Heart right ventricle (tissue), 16 donors: ENCODE measurements around the gene MEGF10. TPM values are rescaled to one million over a fixed set of nuclear protein-coding genes. Genes with fewer than 3 reads are reported as not detected.

ENCODE experiments used
- ATAC-seq, 8 donors: fragments of 200-7000 bp; cut with Tn5 transposase; one replicate each; pipeline ENCODE4 v1.9.1; 2020; ENCODE audit warnings: mild to moderate bottlenecking in 8 of 8, moderate library complexity in 8 of 8, moderate number of reproducible peaks in 1 of 8
- DNase-seq, 2 donors: peaks; one replicate each; pipeline ENCODE4 v3.0.0-alpha.2; 2020
- H3K27ac ChIP-seq, 10 donors: fragments of 200-600 bp; sonication (generic) in 2 of 10; one replicate each; pipeline versions ENCODE4 v1.5.0 to v1.8.0; 2020 to 2022; ENCODE audit warnings: mild to moderate bottlenecking in 3 of 10
- H3K27me3 ChIP-seq, 7 donors: fragments of 200-600 bp; one replicate each; pipeline ENCODE4 v1.8.0; 2021 to 2022; ENCODE audit warnings: mild to moderate bottlenecking in 2 of 7
- H3K36me3 ChIP-seq, 9 donors: fragments of 200-600 bp; sonication (generic) in 1 of 9; one replicate each; pipeline versions ENCODE4 v1.5.0 to v1.8.0; 2020 to 2022; ENCODE audit warnings: mild to moderate bottlenecking in 2 of 9
- H3K4me1 ChIP-seq, 9 donors: fragments of 200-600 bp; sonication (generic) in 1 of 9; one replicate each; pipeline versions ENCODE4 v1.5.0 to v1.8.0; 2020 to 2022; ENCODE audit warnings: mild to moderate bottlenecking in 4 of 9
- H3K4me3 ChIP-seq, 10 donors: fragments of 200-600 bp; sonication (generic) in 2 of 10; one replicate each; pipeline versions ENCODE4 v1.5.0 to v1.8.0; 2020 to 2022; ENCODE audit warnings: mild to moderate bottlenecking in 7 of 10, moderate library complexity in 2 of 10
- H3K9me3 ChIP-seq, 11 donors: fragments of 200-600 bp in 10 of 11; sonication (generic) in 2 of 11; one replicate each; pipeline versions ENCODE4 v1.5.0 to v1.8.0; 2013 to 2022; ENCODE audit warnings: mild to moderate bottlenecking in 2 of 11, control low read depth in 1 of 11, moderate library complexity in 1 of 11
- CTCF ChIP-seq, 9 donors: fragments of 200-600 bp; sonication (generic) in 2 of 9; IDR thresholded peaks; one replicate each; pipeline versions ENCODE4 v1.5.0 to v1.8.0; 2021 to 2022; ENCODE audit warnings: antibody characterized with exemption in 9 of 9, mild to moderate bottlenecking in 5 of 9, moderate library complexity in 1 of 9
- WGBS, 2 donors: extraction: QIAGEN DNeasy Blood & Tissue Kit; methylation state at CpG; one replicate each; pipeline ENCODE4 v1.1.7; 2013; ENCODE audit warnings: inconsistent platforms in 1 of 2; 5-methylcytosine and 5-hydroxymethylcytosine counted together
- intact Hi-C, 10 donors: fragments of 100-400 bp; cut with DNase I; formaldehyde crosslinking; loops; one replicate each; pipeline versions ENCODE4 v1.11.1 to v1.14.2; 2022
- polyA plus RNA-seq, 2 donors: library from polyadenylated mRNA; stranded (reverse); fragments of 200-250 nt; gene quantifications; one replicate each; pipeline ENCODE4 v1.2.3, GENCODE V29; 2013
- total RNA-seq, 10 donors: library from RNA; stranded (reverse); fragmentation: NEBNext Ultra II Directional in 3 of 10; extraction: Animal tissue kit (Norgen Biotek cat#: 25700) in 3 of 10; gene quantifications; one replicate each; pipeline versions ENCODE4 v1.2.1 to v1.2.4, GENCODE V29; 2021 to 2023
- donor health status: Arrhythmogenic right ventricular cardiomyopathy.
- donor health status: ischemic (EF 13 %, LVEDD 7.1; RV severe dilation, severe dysfunction).
- donor health status: healthy with polysubstance abuse.
- donor health status: DM: no; HTN: yes; CAD: no.
- donor health status: DM: no; HTN: no; CAD: no.
- donor health status: ischemic (EF 25% LVEDD 6.9; RV normal size, moderate dysfunction).
- donor health status: ischemic (EF 25% LVEDD 5.7; RV mildly dilated, moderate dysfunction).
- donor health status: healthy.
- donor health status: DM: yes; HTN: yes; CAD: no.
- donor health status: Ischemic cardiomyopathy.
- donor health status: ischemic (EF 35%, LVEDD 5.7; RV mildly dilated, moderate dysfunction).
- donor health status: nonischemic (EF 11% LVEDD 7.7; RV severe dilation, severe dysfunction).
- donor health status: DM: yes; HTN: yes; CAD: no.
- donor health status: PGD.
- donor health status: ischemic (EF 29% LVEDD 5.4; RV normal size, mild dysfunction).
- donor health status: nonischemic (EF 23%, LVEDD 6.1; RV moderate dilation, normal function).

Gene MEGF10
- total and polyA plus RNA-seq, 12 donors, result 0.02 to 1.0 (median 0.24) TPM; not detected in 1

DNA sequence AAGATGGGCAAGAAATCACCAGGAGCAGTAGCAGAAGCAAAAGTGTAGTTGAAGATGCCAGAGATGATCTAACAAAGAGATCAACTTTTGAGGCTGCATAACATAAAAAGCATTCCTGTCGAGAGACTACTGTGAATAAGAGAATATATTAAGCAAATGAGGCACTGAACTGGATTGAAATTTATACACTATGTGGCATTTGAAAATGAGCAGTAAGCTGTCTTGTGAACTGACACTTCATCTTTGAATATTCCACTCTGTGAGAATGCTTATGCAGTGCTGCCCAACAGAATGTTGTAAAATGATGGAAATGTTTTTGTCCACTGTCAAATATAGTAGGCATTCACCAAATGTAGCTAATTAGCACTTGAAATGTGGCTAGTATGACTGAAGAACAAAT lies 208.0 kb downstream of the MEGF10 start:
- WGBS, 2 donors, result 50 to 68% methylated on average over 1 of the region's 1 CpG
- H3K4me3 ChIP-seq, result no peak overlapping the region
- ATAC-seq (no peak), DNase-seq (no peak)
- intact Hi-C loops, result loop anchor here in 3 of 10 donors (10.0 kb wide), 2 partner anchors 664 to 844 kb away; no protein-coding TSS in a partner anchor
- H3K9me3 ChIP-seq, result no peaks in the 10 kb centered on the region
- no peak for TF ChIP-seq CTCF (IDR thresholded peaks at IDR 0.05)
- H3K27me3 ChIP-seq, result peaks cover 0 to 6% (median 0%) of the 10 kb centered on the region in 7 donors
- no peaks in the 10 kb centered on the region for H3K36me3 ChIP-seq
- H3K27ac ChIP-seq, result no peak overlapping the region
- H3K4me1 ChIP-seq, result no peaks in the 10 kb centered on the region

DNA sequence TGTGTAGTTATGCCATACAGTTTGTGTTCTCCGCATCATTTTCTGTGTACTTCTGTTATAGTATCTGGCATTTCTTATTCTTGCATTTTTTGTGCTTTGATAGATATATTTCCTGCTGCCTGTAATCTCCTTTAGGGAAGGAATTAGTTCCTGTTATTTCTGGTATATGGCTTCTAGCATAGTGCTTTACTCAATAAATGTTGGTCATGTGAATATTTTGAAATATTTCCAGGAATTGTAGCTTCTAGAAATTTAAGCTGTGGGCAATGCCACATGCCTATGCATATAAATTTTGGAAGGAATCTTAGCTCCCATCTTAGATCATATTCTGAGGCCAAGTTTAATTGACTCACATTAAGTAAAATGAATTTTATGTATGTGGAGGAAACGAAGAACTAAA lies 215.3 kb downstream of the MEGF10 start:
- no peaks in the 10 kb centered on the region for H3K4me1 ChIP-seq
- DNase-seq, result no peak
- peaks cover 0 to 6% (median 0%) of the 10 kb centered on the region in 11 donors for H3K9me3 ChIP-seq
- no peak overlapping the region for H3K27ac ChIP-seq
- TF ChIP-seq CTCF (IDR thresholded peaks at IDR 0.05), result no peak
- no peak overlapping the region for H3K4me3 ChIP-seq
- ATAC-seq, result no peak
- peaks cover 0 to 7% (median 0%) of the 10 kb centered on the region in 7 donors for H3K27me3 ChIP-seq
- intact Hi-C loops, result no loop called here
- no peaks in the 10 kb centered on the region for H3K36me3 ChIP-seq
- WGBS, 2 donors, result 82 to 90% methylated on average over 2 of the region's 2 CpGs

DNA sequence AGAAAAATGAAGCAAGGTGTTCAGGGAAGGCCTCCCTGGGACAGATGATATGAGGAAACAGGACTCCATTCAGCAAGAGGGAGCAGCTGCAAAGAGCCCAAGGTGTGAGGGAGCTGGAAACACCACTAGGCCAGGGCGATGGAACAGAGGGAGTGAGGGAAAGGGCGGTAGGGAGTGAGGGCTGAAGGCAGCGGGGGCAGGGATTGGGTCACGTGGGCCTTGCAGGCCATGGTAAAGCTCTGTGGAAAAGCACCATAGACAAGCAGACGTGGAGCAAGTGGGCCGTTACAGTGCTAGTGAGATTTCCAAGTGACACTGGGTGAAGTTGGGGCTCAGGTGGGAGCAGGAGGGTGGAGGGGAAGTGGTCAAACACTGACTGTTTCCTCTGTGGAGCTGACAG lies 216.0 kb downstream of the MEGF10 start:
- H3K27ac ChIP-seq, result no peak overlapping the region
- no peak for TF ChIP-seq CTCF (IDR thresholded peaks at IDR 0.05)
- H3K9me3 ChIP-seq, result peaks cover 0 to 6% (median 0%) of the 10 kb centered on the region in 11 donors
- no peak overlapping the region for H3K4me3 ChIP-seq
- no peak for ATAC-seq
- WGBS, 2 donors, result 74 to 79% methylated on average over 6 of the region's 6 CpGs
- intact Hi-C loops, result no loop called here
- no peaks in the 10 kb centered on the region for H3K4me1 ChIP-seq
- DNase-seq, result no peak
- H3K36me3 ChIP-seq, result no peaks in the 10 kb centered on the region
- H3K27me3 ChIP-seq, result peaks cover 0 to 7% (median 0%) of the 10 kb centered on the region in 7 donors

- ATAC-seq, result no peak
- Histone ChIP-seq H3K36me3 (no peaks in the 10 kb centered on the region), H3K27me3 (peaks cover 0 to 7% (median 0%) of the 10 kb centered on the region in 7 donors), H3K9me3 (peaks cover 0 to 6% (median 0%) of the 10 kb centered on the region in 11 donors), H3K4me3 (no peak overlapping the region), H3K27ac (no peak overlapping the region), H3K4me1 (peaks cover 0 to 4% (median 0%) of the 10 kb centered on the region in 9 donors)
- TF ChIP-seq CTCF (IDR thresholded peaks at IDR 0.05), result no peak
- no peak for DNase-seq
- WGBS, 2 donors, result 66 to 79% methylated on average over 2 of the region's 2 CpGs
- intact Hi-C loops, result no loop called here
These were observed 218.2 kb downstream of the MEGF10 start for GRCh38 chr5:127508644-127509373.

Other genes with a start within 250 kb of the MEGF10 start
- 10 to 100 TPM in 9 of 10 donors, 1 to 10 TPM in 1; 9.7 to 18.3 (median 12.9) TPM for gene C5orf63, start 217.3 kb upstream of the MEGF10 start, total RNA-seq
- gene C5orf63, start 217.3 kb upstream of the MEGF10 start, polyA plus RNA-seq, result 1 to 10 TPM; 5.4 to 6.9 TPM
- gene PRRC1, start 226.8 kb downstream of the MEGF10 start, total RNA-seq, result 10 to 100 TPM; 20.6 to 30.6 (median 23.8) TPM
- gene PRRC1, start 226.8 kb downstream of the MEGF10 start, polyA plus RNA-seq, result 10 to 100 TPM; 13.3 to 15.4 TPM